IPS DF 4.7 (cell line): ENCODE data around the gene TGFBR1.
A peak's percentile ranks its signal among the peaks of the same experiment; 100 is the strongest.

Experiments used
- DNase-seq: peaks from one replicate; pipeline ENCODE4 v3.0.0-alpha.2; 2013; ENCODE audit warnings: low spot score; ENCODE audit errors: extremely low read depth

Gene TGFBR1

DNA sequence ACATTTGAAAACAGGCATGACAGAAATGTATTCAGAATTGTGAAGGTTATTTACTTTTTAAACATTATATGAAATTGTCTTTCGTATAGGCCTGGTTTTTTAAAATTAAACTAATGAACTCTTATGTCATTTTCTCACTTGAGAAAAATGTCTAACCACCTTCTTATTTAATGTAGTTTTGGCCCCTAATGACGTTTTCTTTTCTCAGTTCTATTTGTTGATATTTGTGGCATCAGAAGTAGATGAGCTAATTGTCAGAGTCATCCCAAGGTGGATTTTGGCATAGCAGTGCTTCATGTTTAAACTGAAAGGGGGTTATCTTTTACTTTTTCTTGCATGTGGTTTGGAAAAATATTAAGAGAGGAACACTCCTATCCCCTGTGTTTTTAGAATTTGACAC lies 28.2 kb downstream of the TGFBR1 start:
- DNase-seq: no peak

DNA sequence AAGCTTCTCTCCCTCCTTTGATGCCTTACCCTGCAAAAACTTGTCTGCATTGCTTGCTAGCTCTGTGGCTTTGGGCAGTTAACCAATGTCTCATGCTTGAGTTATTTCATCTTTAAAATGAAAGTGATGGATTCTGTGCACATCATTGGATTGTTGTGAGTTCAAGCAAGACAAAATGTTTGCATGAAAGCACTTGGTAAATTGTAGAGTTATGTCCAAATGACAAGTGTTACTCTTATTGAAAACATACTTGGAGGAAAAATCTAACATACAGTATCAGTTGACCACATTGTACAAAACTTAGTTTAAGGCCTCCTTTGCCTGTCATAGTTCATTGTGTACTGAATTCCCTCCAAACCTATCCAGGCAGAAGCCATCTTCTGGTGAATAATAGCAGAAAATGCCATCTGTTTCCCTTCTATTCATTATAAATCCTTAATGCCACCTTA lies 30.0 kb downstream of the TGFBR1 start:
- no peak for DNase-seq

DNA sequence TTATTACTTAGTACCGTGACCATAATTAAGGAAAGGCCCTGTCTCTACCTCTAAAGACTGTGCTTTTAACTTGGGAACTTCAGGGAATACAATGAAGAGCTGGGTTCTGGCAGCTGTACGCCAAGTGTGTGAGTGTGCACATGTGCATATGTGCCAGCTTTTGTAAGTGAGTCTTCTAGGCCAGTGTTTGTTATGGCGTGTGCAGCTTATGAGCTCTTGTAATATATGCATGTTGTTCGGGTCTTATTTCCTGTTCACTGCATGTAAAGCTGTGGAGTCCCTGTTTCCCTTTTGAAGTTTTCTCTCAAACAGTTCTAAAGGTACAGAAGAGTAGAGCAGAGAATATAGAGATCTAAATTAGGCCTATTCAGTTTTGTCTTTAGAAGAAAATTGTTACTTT lies 30.5 kb downstream of the TGFBR1 start:
- no peak for DNase-seq

DNA sequence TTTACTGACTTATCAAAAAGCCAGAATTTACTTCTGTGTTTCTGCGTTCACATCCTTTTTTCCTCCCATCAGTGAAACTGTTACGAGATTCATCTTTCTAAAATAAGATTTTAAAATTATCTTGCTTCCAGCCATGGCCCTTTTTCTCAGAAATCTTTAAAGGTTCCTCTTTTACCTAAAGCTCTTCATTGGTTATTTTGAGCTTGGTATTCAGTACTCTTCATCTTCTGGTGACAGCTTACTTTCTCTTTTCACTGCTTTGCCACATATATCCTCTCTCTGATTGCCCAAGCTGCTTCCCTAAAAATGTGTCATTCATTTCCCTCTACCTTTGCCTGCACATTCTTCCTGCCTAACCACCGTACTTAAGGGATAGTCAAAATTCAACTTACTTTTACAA lies 32.3 kb downstream of the TGFBR1 start:
- DNase-seq: no peak

DNA sequence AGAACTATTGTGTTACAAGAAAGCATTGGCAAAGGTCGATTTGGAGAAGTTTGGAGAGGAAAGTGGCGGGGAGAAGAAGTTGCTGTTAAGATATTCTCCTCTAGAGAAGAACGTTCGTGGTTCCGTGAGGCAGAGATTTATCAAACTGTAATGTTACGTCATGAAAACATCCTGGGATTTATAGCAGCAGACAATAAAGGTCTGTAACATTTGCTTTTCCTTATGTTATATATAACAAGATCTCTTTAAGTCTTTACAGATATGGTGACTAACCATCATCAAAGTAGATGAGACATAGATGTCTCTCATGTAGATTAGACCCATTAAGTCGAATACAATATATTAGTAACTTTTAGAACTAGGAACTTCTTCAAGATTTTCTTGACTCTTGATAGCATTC lies 33.0 kb downstream of the TGFBR1 start:
- no peak for DNase-seq

DNA sequence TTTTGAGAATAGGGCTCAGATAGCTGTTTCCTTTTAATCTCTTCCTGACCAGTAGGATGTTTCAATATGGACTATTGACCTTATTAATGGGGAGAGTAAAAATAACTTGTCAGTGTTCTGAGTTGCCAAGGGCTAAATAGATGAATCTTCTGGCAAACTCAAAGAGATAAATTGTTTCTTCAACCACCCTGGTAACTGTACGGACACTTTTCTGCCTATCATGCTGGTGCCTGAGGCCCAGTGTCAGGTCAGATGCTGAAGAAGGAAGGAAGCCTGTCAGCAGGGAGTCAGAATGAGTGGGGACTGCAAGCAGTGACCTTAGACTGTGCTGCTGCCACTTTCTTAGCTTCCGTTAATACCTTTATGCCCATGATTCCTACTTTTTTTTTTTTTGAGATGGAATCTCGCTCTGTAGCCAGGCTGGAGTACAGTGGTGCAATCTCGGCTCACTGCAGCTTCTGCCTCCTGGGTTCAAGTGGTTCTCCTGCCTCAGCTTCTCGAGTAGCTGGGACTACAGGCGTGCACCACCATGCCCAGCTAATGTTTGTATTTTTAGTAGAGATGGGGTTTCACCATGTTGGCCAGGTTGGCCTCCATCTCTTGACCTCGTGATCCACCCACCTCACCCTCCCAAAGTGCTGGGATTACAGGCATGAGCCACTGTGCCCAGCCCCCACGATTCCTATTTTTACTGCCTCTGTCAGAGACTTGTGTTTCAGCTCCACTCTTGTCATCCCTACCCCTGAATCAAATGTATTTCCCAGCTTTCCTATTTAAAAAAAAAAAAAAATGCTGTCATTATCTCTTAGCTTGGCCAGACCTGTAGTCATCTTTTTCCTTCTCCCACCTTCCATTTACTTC lies 33.7 kb downstream of the TGFBR1 start:
- no peak for DNase-seq

DNA sequence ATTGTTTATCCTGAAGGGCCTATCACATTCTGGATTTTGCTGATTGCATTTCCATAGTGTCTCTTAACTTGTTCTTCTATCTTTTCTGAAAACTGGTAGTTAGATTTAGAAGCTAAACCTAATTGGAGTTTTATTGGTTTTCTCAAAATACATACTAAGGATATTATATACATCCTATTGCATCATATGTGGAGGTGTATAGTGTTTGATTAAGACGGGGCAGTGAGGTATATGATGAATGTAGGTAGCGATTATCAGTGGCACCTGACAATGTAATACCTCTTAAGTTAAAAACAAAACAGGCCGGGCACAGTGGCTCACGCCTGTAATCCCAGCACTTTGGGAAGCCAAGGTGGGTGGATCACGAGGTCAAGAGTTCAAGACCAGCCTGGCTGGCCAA lies 35.0 kb downstream of the TGFBR1 start:
- no peak for DNase-seq

DNA sequence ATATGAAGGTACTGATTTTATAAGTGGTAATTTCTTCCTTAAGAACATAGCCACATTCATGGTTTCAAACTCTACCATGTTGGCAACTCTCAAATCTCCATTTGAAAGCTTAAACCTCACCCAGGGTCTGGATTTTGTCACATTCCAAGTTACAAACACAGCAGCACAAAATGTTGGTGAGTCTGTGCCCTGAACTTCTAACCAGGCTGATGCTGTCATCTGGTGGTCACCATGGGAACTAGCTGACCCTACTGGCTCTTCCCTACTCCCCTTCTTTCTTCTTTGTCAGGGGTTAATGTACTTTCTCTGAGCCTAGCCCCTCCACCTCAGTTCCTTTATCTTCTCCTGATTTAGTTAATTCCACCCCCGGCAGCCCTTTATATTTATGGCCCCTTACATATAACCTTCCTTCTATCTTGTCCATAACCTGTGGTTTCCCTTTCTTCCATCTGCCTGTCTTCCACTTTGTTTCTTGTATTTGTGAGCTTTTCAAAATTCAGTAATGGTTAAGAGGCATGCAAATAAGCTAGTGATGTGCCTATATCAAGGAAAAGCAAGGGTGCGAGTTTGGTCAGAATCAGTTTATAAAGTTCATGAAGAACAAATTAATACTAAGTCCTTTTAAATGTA lies 35.9 kb downstream of the TGFBR1 start:
- peak; percentile 49 for DNase-seq

DNA sequence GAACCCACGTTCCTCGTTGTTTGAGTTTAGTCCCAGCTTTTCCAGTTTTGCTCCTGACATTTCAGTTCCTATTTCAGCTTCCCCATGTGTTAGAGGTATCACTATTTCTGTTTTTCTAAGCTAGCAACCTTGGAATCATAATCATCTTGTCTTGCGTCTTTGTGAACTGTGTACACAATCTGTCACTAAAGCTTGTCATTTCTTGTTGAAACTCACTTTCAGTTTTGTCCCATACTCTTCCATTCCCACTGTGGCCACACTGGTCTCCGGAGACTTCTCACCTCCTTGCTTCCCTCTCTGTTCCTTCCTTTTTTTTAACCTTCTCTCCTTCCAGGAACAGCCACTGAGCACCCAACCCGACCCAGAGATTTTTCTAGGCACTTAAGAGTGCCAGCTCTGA lies 36.9 kb downstream of the TGFBR1 start:
- DNase-seq: no peak

DNA sequence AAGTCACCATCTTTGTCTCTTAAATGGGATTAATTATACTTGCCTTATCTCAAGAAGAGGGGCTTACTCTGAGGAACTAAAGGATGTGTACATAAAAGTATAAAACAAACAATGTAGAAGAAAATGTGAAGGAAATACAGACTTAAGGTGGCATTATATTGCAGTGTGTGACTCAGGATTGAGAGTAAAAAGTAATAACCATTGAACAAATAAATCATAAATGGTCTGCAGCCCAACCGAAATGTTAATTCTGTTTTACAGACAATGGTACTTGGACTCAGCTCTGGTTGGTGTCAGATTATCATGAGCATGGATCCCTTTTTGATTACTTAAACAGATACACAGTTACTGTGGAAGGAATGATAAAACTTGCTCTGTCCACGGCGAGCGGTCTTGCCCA lies 37.4 kb downstream of the TGFBR1 start:
- no peak for DNase-seq

DNA sequence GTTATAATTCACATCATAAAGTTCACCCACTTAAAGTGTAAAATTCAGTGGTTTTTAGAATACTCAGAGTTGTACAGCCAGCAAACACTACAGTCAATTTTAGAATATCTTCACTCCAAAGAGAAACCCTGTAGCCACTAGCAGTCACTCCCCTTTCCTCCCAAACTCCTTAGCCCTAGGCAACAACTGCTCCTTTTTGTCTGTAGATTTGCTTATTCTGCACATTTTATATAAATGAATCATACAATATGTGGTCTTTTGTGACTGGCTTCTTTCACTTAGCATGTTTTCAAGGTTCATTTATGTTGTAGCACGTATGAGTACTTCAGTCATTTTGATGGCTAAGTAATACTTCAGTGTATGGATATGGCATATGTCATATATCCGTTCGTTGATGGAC lies 38.7 kb downstream of the TGFBR1 start:
- DNase-seq: no peak

DNA sequence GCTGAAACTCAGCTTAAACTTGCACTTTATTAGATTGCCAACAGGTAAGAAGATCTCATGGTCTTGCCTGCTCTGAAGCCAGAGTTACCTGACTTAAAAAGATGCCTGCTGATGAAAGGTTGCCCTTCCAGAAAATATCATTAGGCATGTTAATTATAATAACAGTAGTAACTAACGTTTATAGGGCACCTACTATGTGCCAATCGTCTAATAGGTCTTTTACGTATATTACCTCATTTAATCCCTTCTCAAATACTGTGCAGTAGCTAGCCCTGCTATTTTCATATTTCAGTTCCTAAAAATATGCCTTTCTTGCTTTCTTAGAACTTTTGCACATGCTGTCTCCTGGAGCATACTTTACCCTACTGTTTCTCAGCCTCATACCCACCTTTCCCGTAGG lies 40.1 kb downstream of the TGFBR1 start:
- DNase-seq: no peak

DNA sequence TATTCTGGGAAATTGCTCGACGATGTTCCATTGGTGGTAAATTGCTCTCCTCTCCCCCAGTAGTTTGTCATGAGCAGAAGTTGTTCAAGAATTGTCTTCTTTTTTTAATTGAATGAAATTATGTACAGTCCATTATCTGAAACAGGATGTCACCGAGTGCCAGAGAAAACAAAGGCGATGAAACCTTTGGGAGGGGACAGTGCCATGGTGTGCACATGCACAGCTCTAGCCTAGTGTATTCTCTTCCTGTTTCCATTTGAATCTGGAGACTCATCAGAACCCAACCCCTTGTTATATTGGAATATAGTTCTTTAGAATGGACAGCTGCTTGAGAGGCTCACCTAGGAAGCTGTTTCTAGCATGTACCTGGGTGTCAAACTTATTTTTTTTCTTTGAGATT lies 41.7 kb downstream of the TGFBR1 start:
- DNase-seq: no peak

DNA sequence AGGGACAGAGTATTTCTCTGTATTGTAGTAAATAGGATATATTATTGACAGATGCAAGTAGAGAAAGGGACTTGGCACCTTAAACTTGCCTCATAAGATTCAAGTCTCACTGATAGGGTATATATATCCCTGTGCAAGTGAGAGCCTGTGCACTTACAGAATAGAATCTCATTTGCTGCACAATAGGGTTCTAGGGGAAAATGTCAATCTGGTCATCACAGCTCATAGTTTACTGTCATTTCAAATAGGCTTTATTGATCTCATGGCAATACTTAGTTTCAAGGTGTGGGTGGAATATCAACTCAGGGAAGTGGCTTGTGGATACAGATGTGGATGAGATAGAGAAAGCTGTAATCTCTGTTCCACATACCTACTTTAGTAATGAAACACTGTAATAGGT lies 42.3 kb downstream of the TGFBR1 start:
- DNase-seq: no peak

DNA sequence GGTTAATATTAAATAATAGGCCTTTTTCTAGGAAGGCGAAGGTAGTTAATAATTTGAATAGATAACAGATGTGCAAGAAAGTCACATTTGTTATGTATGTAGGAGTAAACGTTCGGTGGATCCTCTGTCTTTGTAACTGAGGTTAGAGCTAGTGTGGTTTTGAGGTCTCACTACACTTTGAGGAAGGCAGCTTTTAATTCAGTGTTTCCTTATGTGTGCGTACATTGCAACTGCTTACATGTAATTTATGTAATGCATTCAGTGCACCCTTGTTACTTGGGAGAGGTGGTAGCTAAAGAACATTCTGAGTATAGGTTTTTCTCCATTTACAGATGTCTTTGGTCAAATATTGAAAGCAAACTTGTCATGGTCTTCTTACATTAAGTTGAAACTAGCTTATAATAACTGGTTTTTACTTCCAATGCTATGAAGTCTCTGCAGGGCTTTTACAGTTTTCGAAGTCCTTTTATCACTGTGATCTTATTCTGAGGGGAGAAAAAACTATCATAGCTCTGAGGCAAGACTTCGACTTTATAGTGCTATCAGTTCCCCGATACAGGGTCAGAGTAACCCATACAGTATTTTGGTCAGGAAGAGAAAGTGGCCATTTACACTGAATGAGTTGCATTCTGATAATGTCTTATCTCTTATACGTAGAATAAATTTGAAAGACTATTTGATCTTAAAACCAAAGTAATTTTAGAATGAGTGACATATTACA lies 45.7 kb downstream of the TGFBR1 start:
- DNase-seq: no peak

DNA sequence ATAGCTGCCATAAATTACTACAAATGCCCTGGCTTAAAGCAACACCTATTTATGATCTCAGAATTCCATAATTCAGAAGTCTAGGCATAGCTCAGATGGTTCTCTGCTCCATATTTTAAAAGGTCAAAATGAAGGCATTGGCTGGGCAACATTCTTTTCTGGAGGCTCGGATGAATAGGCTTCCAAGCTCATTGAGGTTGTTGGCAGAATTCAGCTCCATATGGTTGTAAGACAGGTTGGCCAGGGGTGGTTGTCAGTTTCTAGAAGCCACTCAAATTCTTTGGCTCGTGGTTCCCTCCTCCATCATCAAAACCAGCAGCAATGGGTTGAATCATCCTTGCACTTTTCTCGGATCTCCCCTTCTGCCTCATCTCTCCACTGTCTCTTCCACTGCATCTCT lies 49.4 kb downstream of the TGFBR1 start:
- no peak for DNase-seq

DNA sequence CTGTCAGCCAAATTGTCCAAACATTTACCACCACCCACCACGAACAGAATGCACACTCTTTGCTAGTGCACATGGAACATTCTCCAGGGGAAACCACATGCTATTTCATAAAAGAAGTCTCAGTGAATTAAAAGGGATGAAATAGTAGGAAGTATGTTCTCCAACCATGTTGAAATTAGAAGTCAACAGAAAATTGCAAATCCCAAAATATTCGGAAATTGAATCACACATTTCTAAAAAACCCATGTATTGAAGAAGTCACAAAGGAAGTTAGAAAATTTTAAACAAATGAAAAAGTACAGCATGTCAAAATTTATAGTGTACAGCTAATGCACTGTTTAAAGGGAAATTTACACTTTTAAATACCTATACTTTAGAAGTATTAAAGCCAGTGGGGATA lies 50.8 kb downstream of the TGFBR1 start:
- no peak for DNase-seq

DNA sequence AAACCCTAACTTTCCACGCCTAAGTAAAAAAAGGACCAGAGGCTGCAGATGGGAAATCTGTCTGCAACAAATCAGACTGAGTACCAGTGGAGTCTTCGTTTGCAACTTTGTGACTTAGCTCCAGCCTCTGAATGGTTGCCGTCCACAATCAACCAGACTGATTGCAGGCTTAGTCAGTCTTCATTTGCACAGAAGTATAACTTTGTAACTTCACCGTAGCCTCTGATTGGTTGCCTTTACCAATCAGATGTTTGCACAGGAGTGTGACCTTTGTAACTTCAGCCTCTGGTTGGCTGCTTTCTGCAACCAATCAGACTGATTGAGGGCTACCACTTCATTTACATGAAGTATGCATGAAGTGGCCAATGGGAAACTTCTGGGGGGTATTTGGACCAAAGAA lies 53.7 kb downstream of the TGFBR1 start:
- no peak for DNase-seq

DNA sequence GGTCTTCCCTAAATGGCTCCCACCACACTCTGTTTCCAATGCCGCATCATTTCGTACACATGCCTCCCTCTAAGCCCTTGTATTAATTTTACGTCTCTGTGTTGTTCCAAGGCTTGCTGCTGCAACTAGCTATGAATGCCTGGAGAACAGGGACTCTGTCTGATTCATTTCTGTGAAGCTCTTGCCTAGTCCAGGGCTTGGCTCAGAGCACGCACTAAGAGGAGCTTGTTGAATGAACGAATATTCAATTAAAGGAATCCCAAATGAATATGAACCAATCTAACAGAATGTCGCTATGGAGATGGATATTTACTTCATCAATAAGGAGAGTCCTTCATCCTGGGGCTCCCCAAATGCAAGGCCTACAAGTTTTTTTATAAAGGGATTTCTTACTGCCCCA lies 55.3 kb downstream of the TGFBR1 start:
- DNase-seq: no peak

DNA sequence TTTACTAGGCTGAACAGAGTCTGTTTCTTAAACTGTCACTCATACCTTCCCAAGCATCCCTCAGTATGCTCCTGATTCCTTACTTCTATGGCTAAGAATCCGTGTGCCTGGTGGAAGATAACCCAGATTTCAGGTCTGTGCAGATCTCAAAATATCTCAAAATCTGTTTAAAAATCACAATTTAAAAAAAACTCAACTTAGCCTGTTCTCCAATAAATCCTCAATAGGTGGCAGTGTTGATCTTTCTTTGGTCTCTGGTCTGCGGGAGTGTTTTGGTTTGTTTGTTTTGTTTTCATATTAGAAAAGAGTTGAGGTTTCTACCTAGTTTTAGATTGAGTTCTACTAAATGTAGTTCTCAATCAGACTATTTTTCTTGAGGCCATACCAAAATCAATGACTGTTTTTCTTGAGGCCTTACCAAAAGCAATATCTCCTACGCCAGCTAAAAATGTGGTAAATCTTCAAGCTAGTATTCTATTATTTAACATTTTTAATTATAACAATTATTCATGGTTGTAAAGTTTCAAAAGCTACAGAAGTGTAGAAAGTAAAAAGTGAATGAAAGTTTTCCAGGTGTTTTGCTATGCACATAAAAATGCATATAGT lies 57.9 kb downstream of the TGFBR1 start:
- DNase-seq: no peak

DNA sequence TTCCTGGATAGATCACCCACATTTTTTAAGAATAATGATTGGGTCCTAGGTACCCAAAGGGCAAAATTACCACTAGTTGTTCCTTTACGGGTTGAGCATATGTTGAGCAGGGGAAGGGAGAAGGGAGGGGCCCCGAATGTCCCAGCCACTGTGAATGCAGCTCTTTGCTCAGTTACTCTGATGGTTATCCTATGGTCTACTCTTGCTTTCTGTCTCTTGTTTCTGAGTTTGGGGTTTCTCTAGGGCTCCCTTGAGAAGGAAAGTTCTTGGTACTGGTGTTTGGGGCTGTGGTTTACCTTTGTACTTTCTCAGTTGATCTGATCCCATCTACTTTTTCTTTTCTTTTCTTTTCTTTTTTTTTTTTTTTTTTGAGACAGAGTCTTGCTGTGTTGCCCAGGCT lies 61.2 kb downstream of the TGFBR1 start:
- no peak for DNase-seq

DNA sequence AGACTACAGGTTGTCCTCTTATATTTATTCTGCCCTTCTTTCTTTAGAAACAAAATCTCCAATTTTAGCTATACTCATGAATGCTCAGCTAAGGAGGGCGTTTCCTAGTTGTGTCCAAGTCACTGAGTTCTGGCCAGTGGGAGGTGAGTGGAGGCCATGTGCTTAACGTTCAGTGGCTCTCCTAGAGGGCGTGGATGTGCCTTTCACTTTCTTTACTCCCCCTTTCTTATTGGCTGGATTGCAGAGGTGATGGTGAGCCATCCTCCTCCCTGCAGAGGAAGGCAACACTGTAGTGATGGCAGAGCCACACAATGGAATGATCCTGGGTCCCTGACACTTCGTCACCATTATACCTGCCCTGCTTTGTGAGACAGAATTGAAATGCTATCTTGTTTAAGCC lies 62.2 kb downstream of the TGFBR1 start:
- no peak for DNase-seq
